ENCODE data around the gene RAF1. TPM values are rescaled to one million over a fixed set of nuclear protein-coding genes. Genes with fewer than 3 reads are reported as not detected.

RAF1 gene
- total and polyA plus RNA-seq, 2 of the 8 experiments (the other 6 are each of a cell fraction or from before 2014, with no cell fraction given), result 103 to 118 TPM

DNA sequence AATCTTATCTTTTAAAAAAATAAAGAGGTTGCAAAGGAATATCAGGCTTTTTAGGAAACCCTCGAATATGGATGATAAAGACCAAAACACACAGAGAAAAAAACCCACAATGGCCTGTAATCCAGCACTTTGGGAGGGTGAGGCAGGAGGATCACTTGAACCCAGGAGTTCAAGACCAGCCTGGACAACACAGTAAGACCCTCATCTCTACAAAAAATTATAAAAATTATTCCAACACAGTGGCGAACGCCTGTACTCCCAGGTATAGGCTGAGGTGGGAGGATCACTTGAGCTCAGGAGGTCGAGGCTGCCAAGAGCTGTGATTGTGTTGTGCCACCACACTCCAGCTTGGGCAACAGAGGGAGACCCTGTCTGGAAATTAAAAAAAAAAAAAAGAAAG lies 30.8 kb downstream of the RAF1 start:
- no peak overlapping the region for H3K4me2 ChIP-seq (ENCODE audit: insufficient read depth in 1 of 2, low read depth in 2 of 2, low read length in 2 of 2)
- FAIRE-seq (no peak), DNase-seq (ENCODE audit: low read depth in 1 of 2, low spot score in 2 of 2) (no peak)
- CTCF ChIA-PET (ENCODE audit: partially characterized antibody), result interaction anchor here (1.2 kb wide), 1 partner anchor 87 kb away, joined by 3 read pairs; no protein-coding TSS in a partner anchor
- H2BK12ac ChIP-seq (ENCODE audit: low read depth, low read length), result no peak overlapping the region
- no peak overlapping the region for H3K27ac ChIP-seq (ENCODE audit: low read depth, low read length)
- 75% methylated on average over 4 of the region's 4 CpGs; no CpG with 5 or more reads in 1 of the 2 experiments for WGBS, 2 experiments (ENCODE audit: extremely low coverage in 1 of 2, insufficient coverage in 1 of 2, insufficient read length in 1 of 2, insufficient replicate concordance in 2 of 2, low coverage in 1 of 2, low lambda C conversion rate in 2 of 2, missing lambda C conversion rate in 1 of 2)
- H3K27me3 ChIP-seq (replicated peaks in 1 of 4; ENCODE audit: control insufficient read depth in 3 of 4, extremely low read depth in 1 of 4, insufficient read depth in 3 of 4, low read length in 3 of 4), result no peaks in the 10 kb centered on the region
- H3K36me3 ChIP-seq (ENCODE audit: control insufficient read depth in 2 of 4, insufficient read depth in 4 of 4, low read length in 3 of 4), result no peaks in the 10 kb centered on the region
- H3K79me1 ChIP-seq (ENCODE audit: low read depth, low read length), result peaks cover 3% of the 10 kb centered on the region
- H3K14ac ChIP-seq (ENCODE audit: insufficient read length), result no peak overlapping the region
- no peak overlapping the region for H3K9ac ChIP-seq (replicated peaks in 1 of 4; ENCODE audit: extremely low read depth in 1 of 4, low read depth in 3 of 4, low read length in 3 of 4)
- no peak overlapping the region for H3K18ac ChIP-seq (ENCODE audit: extremely low read depth, low read length)
- no peak overlapping the region for H3K4ac ChIP-seq (replicated peaks; ENCODE audit: insufficient read length, low read depth, low read length)
- no peak overlapping the region for H2BK120ac ChIP-seq (replicated peaks; ENCODE audit: low read depth, low read length)
- H2BK5ac ChIP-seq (ENCODE audit: low read depth, low read length), result no peak overlapping the region
- POLR2A ChIA-PET (ENCODE audit: partially characterized antibody), result interaction anchor here (1.0 kb wide), 1 partner anchor 31 kb away, joined by 3 read pairs; no protein-coding TSS in a partner anchor
- no peak overlapping the region for H3K23ac ChIP-seq (ENCODE audit: insufficient read length)
- no peak overlapping the region for H2AFZ ChIP-seq (ENCODE audit: low read length)
- H4K8ac ChIP-seq (ENCODE audit: extremely low read depth, insufficient read depth, low read length), result no peak overlapping the region
- H3K4me1 ChIP-seq (replicated peaks in 1 of 4; ENCODE audit: control insufficient read depth in 3 of 4, insufficient read depth in 4 of 4, low read length in 3 of 4), result peaks cover 0 to 10% (median 5%) of the 10 kb centered on the region in 4 experiments; a peak in 5 of 7 replicates
- peaks cover 10 to 90% of the 10 kb centered on the region in 2 experiments; a peak in 3 of 4 replicates for H3K79me2 ChIP-seq (ENCODE audit: control insufficient read depth in 1 of 2, insufficient read depth in 2 of 2, low read length in 2 of 2)
- no peaks in the 10 kb centered on the region for H3K9me3 ChIP-seq (ENCODE audit: insufficient read depth in 2 of 2, low read depth in 1 of 2, low read length in 1 of 2)
- no peak overlapping the region for H3K4me3 ChIP-seq (ENCODE audit: extremely low read depth in 1 of 4, insufficient read depth in 2 of 4, low read depth in 3 of 4, low read length in 4 of 4)
- H3K56ac ChIP-seq (replicated peaks; ENCODE audit: insufficient read length, low read depth, low read length), result no peak overlapping the region
- H4K5ac ChIP-seq (ENCODE audit: insufficient read length, low read depth, low read length), result no peak overlapping the region
- H2BK20ac ChIP-seq (ENCODE audit: low read length), result no peak overlapping the region
- H3K23me2 ChIP-seq (ENCODE audit: low read depth, low read length), result no peaks in the 10 kb centered on the region
- H2AK5ac ChIP-seq (ENCODE audit: low read depth, low read length), result no peak overlapping the region
- H2BK15ac ChIP-seq (ENCODE audit: low read length), result no peak overlapping the region
- H4K20me1 ChIP-seq (replicated peaks in 1 of 2; ENCODE audit: control insufficient read depth in 1 of 2, insufficient read depth in 2 of 2, low read length in 2 of 2), result peaks cover 8 to 18% of the 10 kb centered on the region in 2 experiments
- no peak overlapping the region for H4K91ac ChIP-seq (replicated peaks; ENCODE audit: insufficient read length, low read length)
- TF ChIP-seq KDM5A (IDR thresholded peaks at IDR 0.05; ENCODE audit: low read length) (no peak), RAD21 (IDR thresholded peaks at IDR 0.05 in 1 of 2, conservative IDR thresholded peaks at IDR 0.05 in 1 of 2; ENCODE audit: low read depth in 2 of 2, low read length in 2 of 2) (no peak), CHD2 (IDR thresholded peaks at IDR 0.05; ENCODE audit: low read length) (no peak), SIX5 (IDR thresholded peaks at IDR 0.05; ENCODE audit: low read depth, low read length) (no peak), CBX8 (IDR thresholded peaks at IDR 0.05; ENCODE audit: borderline replicate concordance, low read depth, low read length) (no peak), TEAD4 (IDR thresholded peaks at IDR 0.05; ENCODE audit: low read depth, low read length) (no peak), MAFK (IDR thresholded peaks at IDR 0.05; ENCODE audit: low read depth, low read length) (no peak), CHD1 (IDR thresholded peaks at IDR 0.05; ENCODE audit: low read depth, low read length) (no peak), BACH1 (IDR thresholded peaks at IDR 0.05; ENCODE audit: low read length) (no peak), SIN3A (conservative IDR thresholded peaks at IDR 0.05 in 1 of 2, IDR thresholded peaks at IDR 0.05 in 1 of 2; ENCODE audit: low read depth in 1 of 2, low read length in 2 of 2) (no peak), PHF8 (conservative IDR thresholded peaks at IDR 0.05; ENCODE audit: low read depth, low read length) (no peak), RNF2 (IDR thresholded peaks at IDR 0.05; ENCODE audit: borderline replicate concordance, low read depth, low read length, missing control alignments, poor library complexity, severe bottlenecking) (no peak), ZNF274 (IDR thresholded peaks at IDR 0.05; ENCODE audit: borderline replicate concordance, extremely low read depth, low read length) (no peak)
- TF ChIP-seq, protein P1, sequence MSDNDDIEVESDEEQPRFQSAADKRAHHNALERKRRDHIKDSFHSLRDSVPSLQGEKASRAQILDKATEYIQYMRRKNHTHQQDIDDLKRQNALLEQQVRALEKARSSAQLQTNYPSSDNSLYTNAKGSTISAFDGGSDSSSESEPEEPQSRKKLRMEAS (IDR thresholded peaks at IDR 0.05), result no peak
